NCI-H446 treated with DMSO at 0.1 percent for 48 hours (cell line): ENCODE measurements around the gene CD248.
"Not testable (repeated sequence)": the region's sequence is repeated elsewhere in the genome, so short reads cannot be mapped to it uniquely, and the experiment has no call there.

ENCODE experiments used
- DNase-seq: peaks from one replicate; lab custom pipeline; 2025; lab: John Stamatoyannopoulos, UW

Gene CD248

GRCh38 chr11:66313321-66314185 is 3.3 kb downstream of the CD248 start:
- no peak for DNase-seq

GRCh38 chr11:66312549-66313320 is 4.1 kb downstream of the CD248 start:
- DNase-seq, result peak; percentile 93

- DNase-seq, result peak; percentile 81
Observed at GRCh38 chr11:66311965-66312548, 4.8 kb downstream of the CD248 start.

- no peak for DNase-seq
Observed at GRCh38 chr11:66311470-66311964, 5.3 kb downstream of the CD248 start.

GRCh38 chr11:66310803-66311440 is 5.9 kb downstream of the CD248 start:
- DNase-seq, result not testable (repeated sequence)

GRCh38 chr11:66310324-66310723 is 6.5 kb downstream of the CD248 start:
- DNase-seq, result no peak

GRCh38 chr11:66309475-66309874 is 7.4 kb downstream of the CD248 start:
- DNase-seq, result no peak

GRCh38 chr11:66302656-66303055 is 14.2 kb downstream of the CD248 start:
- DNase-seq, result no peak

GRCh38 chr11:66299186-66299585 is 17.7 kb downstream of the CD248 start:
- DNase-seq, result no peak

GRCh38 chr11:66297610-66298009 is 19.2 kb downstream of the CD248 start:
- no peak for DNase-seq

GRCh38 chr11:66294626-66295620 is 21.9 kb downstream of the CD248 start:
- DNase-seq, result no peak

GRCh38 chr11:66293777-66294625 is 22.8 kb downstream of the CD248 start:
- no peak for DNase-seq

GRCh38 chr11:66293352-66293751 is 23.5 kb downstream of the CD248 start:
- no peak for DNase-seq

- DNase-seq, result no peak
Observed at GRCh38 chr11:66292543-66293332, 24.1 kb downstream of the CD248 start.

- no peak for DNase-seq
Observed at GRCh38 chr11:66291706-66292542, 24.9 kb downstream of the CD248 start, which contains the start of gene TMEM151A. Gene TMEM151A (plus strand): TSS chr11:66291894. CDS start chr11:66292014, 120 bp downstream.

- DNase-seq, result no peak
Observed at GRCh38 chr11:66291303-66291705, 25.5 kb downstream of the CD248 start.

- no peak for DNase-seq
Observed at GRCh38 chr11:66290330-66290621, 26.6 kb downstream of the CD248 start.
